ENCODE results near the gene HOXA3. TPM values are rescaled to one million over a fixed set of nuclear protein-coding genes. Genes with fewer than 3 reads are reported as not detected.

HOXA3 gene
- total and polyA plus RNA-seq, 2 of the 8 experiments (the other 6 are each of a cell fraction or from before 2014, with no cell fraction given), result not detected

DNA sequence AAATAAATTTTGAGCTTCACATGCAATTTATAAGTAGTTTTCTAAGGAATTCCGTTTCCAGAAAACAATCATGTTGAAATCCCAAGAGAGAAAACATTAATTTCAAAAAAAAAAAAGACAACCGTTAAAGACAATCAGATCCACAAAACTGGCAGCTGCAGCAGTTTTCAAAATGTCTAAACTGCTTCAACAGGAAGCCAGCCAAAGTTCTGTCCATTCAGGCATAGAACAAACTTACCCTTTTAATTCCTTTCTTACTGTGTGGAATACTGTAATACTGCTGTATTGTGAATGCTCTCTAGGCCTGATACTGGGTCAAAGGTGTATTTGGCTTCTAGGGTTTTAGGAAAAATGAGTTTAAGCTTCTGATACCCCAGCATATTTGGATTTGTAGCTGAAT is 88.2 kb downstream of the HOXA3 start:
- Histone ChIP-seq H2BK20ac (ENCODE audit: low read length) (no peak overlapping the region), H4K8ac (ENCODE audit: extremely low read depth, insufficient read depth, low read length) (no peak overlapping the region), H3K23ac (ENCODE audit: insufficient read length) (no peak overlapping the region), H3K9ac (replicated peaks in 1 of 4; ENCODE audit: extremely low read depth in 1 of 4, low read depth in 3 of 4, low read length in 3 of 4) (no peak overlapping the region), H3K4me2 (ENCODE audit: insufficient read depth in 1 of 2, low read depth in 2 of 2, low read length in 2 of 2) (no peak overlapping the region), H2BK5ac (ENCODE audit: low read depth, low read length) (no peak overlapping the region), H3K27me3 (replicated peaks in 1 of 4; ENCODE audit: control insufficient read depth in 3 of 4, extremely low read depth in 1 of 4, insufficient read depth in 3 of 4, low read length in 3 of 4) (no peaks in the 10 kb centered on the region), H4K91ac (replicated peaks; ENCODE audit: insufficient read length, low read length) (no peak overlapping the region), H3K36me3 (ENCODE audit: control insufficient read depth in 2 of 4, insufficient read depth in 4 of 4, low read length in 3 of 4) (no peaks in the 10 kb centered on the region), H4K20me1 (replicated peaks in 1 of 2; ENCODE audit: control insufficient read depth in 1 of 2, insufficient read depth in 2 of 2, low read length in 2 of 2) (no peaks in the 10 kb centered on the region), H4K5ac (ENCODE audit: insufficient read length, low read depth, low read length) (no peak overlapping the region), H2AFZ (ENCODE audit: low read length) (no peak overlapping the region), H3K79me1 (ENCODE audit: low read depth, low read length) (no peaks in the 10 kb centered on the region), H2AK5ac (ENCODE audit: low read depth, low read length) (no peak overlapping the region), H3K14ac (ENCODE audit: insufficient read length) (no peak overlapping the region), H2BK15ac (ENCODE audit: low read length) (no peak overlapping the region), H3K4me3 (ENCODE audit: extremely low read depth in 1 of 4, insufficient read depth in 2 of 4, low read depth in 3 of 4, low read length in 4 of 4) (no peak overlapping the region), H3K18ac (ENCODE audit: extremely low read depth, low read length) (no peak overlapping the region), H3K4ac (replicated peaks; ENCODE audit: insufficient read length, low read depth, low read length) (no peak overlapping the region), H3K4me1 (replicated peaks in 1 of 4; ENCODE audit: control insufficient read depth in 3 of 4, insufficient read depth in 4 of 4, low read length in 3 of 4) (no peaks in the 10 kb centered on the region), H2BK12ac (ENCODE audit: low read depth, low read length) (no peak overlapping the region), H3K9me3 (ENCODE audit: insufficient read depth in 2 of 2, low read depth in 1 of 2, low read length in 1 of 2) (no peaks in the 10 kb centered on the region), H3K27ac (ENCODE audit: low read depth, low read length) (no peak overlapping the region), H3K56ac (replicated peaks; ENCODE audit: insufficient read length, low read depth, low read length) (no peak overlapping the region), H3K23me2 (ENCODE audit: low read depth, low read length) (no peaks in the 10 kb centered on the region), H2BK120ac (replicated peaks; ENCODE audit: low read depth, low read length) (no peak overlapping the region), H3K79me2 (ENCODE audit: control insufficient read depth in 1 of 2, insufficient read depth in 2 of 2, low read length in 2 of 2) (no peaks in the 10 kb centered on the region)
- DNase-seq (ENCODE audit: low read depth in 1 of 2, low spot score in 2 of 2), result no peak
- WGBS, 2 experiments (ENCODE audit: extremely low coverage in 1 of 2, insufficient coverage in 1 of 2, insufficient read length in 1 of 2, insufficient replicate concordance in 2 of 2, low coverage in 1 of 2, low lambda C conversion rate in 2 of 2, missing lambda C conversion rate in 1 of 2), result 89% methylated on average over 2 of the region's 2 CpGs; no CpG with 5 or more reads in 1 of the 2 experiments
- POLR2A ChIA-PET (ENCODE audit: partially characterized antibody), result no interaction called here
- CTCF ChIA-PET (ENCODE audit: partially characterized antibody), result interaction anchor here (0.7 to 2.3 kb wide), 4 partner anchors 13 to 16 kb away, joined by 3 to 8 read pairs (median 6); no protein-coding TSS in a partner anchor
- FAIRE-seq, result no peak
- no peak for TF ChIP-seq RXRA (IDR thresholded peaks at IDR 0.05; ENCODE audit: insufficient read depth, low read depth, low read length)
- no peak for TF ChIP-seq CBX8 (IDR thresholded peaks at IDR 0.05; ENCODE audit: borderline replicate concordance, low read depth, low read length)
- TF ChIP-seq RNF2 (IDR thresholded peaks at IDR 0.05; ENCODE audit: borderline replicate concordance, low read depth, low read length, missing control alignments, poor library complexity, severe bottlenecking), result no peak
- TF ChIP-seq SIX5 (IDR thresholded peaks at IDR 0.05; ENCODE audit: low read depth, low read length), result no peak
- no peak for TF ChIP-seq YY1 (IDR thresholded peaks at IDR 0.05; ENCODE audit: low read depth, low read length)
- no peak for TF ChIP-seq CTBP2 (IDR thresholded peaks at IDR 0.05; ENCODE audit: borderline replicate concordance, insufficient read depth, insufficient read length, low read length)
- no peak for TF ChIP-seq TAF7 (optimal IDR thresholded peaks at IDR 0.05; ENCODE audit: borderline replicate concordance, low read depth, low read length)
- no peak for TF ChIP-seq FOSL1 (IDR thresholded peaks at IDR 0.05; ENCODE audit: insufficient read depth, low read depth, low read length)
- no peak for TF ChIP-seq TBP (IDR thresholded peaks at IDR 0.05; ENCODE audit: low read depth, low read length)
- TF ChIP-seq RFX5 (IDR thresholded peaks at IDR 0.05; ENCODE audit: borderline replicate concordance, low read depth, low read length), result no peak
- TF ChIP-seq CREB1 (IDR thresholded peaks at IDR 0.05), result no peak
- no peak for TF ChIP-seq SRF (IDR thresholded peaks at IDR 0.05; ENCODE audit: low read depth, low read length)
- TF ChIP-seq EZH2 (IDR thresholded peaks at IDR 0.05; ENCODE audit: low read depth, low read length, severe bottlenecking), result no peak
- no peak for TF ChIP-seq MAX (IDR thresholded peaks at IDR 0.05)
- no peak for TF ChIP-seq BCL11A (IDR thresholded peaks at IDR 0.05; ENCODE audit: low read depth in 2 of 2, low read length in 2 of 2)
